ENCODE data around the gene LENG8. TPM values are rescaled to one million over a fixed set of nuclear protein-coding genes. Genes with fewer than 3 reads are reported as not detected.

Gene LENG8
- polyA plus RNA-seq, 1 donor from 2014 or later = 24.2 TPM

GRCh38 chr19:54426291-54426931 lies 22.6 kb upstream of the LENG8 start:
- H4K20me1 ChIP-seq (ENCODE audit: insufficient read depth) = no peaks in the 10 kb centered on the region
- no peaks in the 10 kb centered on the region for H3K9me3 ChIP-seq (ENCODE audit: low read length)
- H3K9me2 ChIP-seq (ENCODE audit: insufficient read depth, low read length) = no peaks in the 10 kb centered on the region
- H3K4me3 ChIP-seq (ENCODE audit: low read length) = no peak overlapping the region
- no peaks in the 10 kb centered on the region for H3K27me3 ChIP-seq (ENCODE audit: insufficient read depth, low read depth, low read length)
- H3K27ac ChIP-seq (ENCODE audit: low read length) = no peak overlapping the region
- no peaks in the 10 kb centered on the region for H3K36me3 ChIP-seq (ENCODE audit: insufficient read depth, low read length)
- TF ChIP-seq POLR2AphosphoS5 (IDR thresholded peaks at IDR 0.05) (no peak), EZH2 (IDR thresholded peaks at IDR 0.05; ENCODE audit: borderline replicate concordance, insufficient read depth, low read length, poor library complexity, severe bottlenecking) (no peak), TAF1 (IDR thresholded peaks at IDR 0.05; ENCODE audit: low read depth) (no peak), CTCF (IDR thresholded peaks at IDR 0.05; ENCODE audit: poor library complexity, severe bottlenecking) (no peak), RAD21 (conservative IDR thresholded peaks at IDR 0.05) (no peak), MXI1 (conservative IDR thresholded peaks at IDR 0.05; ENCODE audit: poor library complexity, severe bottlenecking) (no peak), REST (IDR thresholded peaks at IDR 0.05; ENCODE audit: borderline replicate concordance) (no peak), EP300 (conservative IDR thresholded peaks at IDR 0.05; ENCODE audit: poor library complexity, severe bottlenecking) (no peak), SMC3 (conservative IDR thresholded peaks at IDR 0.05; ENCODE audit: poor library complexity) (no peak)
- H3K9ac ChIP-seq (ENCODE audit: low read length) = no peak overlapping the region
- no peaks in the 10 kb centered on the region for H3K79me2 ChIP-seq (replicated peaks; ENCODE audit: insufficient read depth, low read length)
- H3F3A ChIP-seq (ENCODE audit: insufficient read depth, low read length, poor library complexity, severe bottlenecking) = no peaks in the 10 kb centered on the region
- H2AFZ ChIP-seq (ENCODE audit: low read depth, low read length) = no peak overlapping the region
- H3K4me2 ChIP-seq (ENCODE audit: low read length) = no peak overlapping the region

GRCh38 chr19:54427586-54427985 lies 21.4 kb upstream of the LENG8 start:
- TF ChIP-seq POLR2AphosphoS5 (IDR thresholded peaks at IDR 0.05) (no peak), TAF1 (IDR thresholded peaks at IDR 0.05; ENCODE audit: low read depth) (no peak), MXI1 (conservative IDR thresholded peaks at IDR 0.05; ENCODE audit: poor library complexity, severe bottlenecking) (no peak), EP300 (conservative IDR thresholded peaks at IDR 0.05; ENCODE audit: poor library complexity, severe bottlenecking) (no peak), SMC3 (conservative IDR thresholded peaks at IDR 0.05; ENCODE audit: poor library complexity) (no peak), EZH2 (IDR thresholded peaks at IDR 0.05; ENCODE audit: borderline replicate concordance, insufficient read depth, low read length, poor library complexity, severe bottlenecking) (no peak), CTCF (IDR thresholded peaks at IDR 0.05; ENCODE audit: poor library complexity, severe bottlenecking) (no peak), RAD21 (conservative IDR thresholded peaks at IDR 0.05) (no peak)
- no peaks in the 10 kb centered on the region for H3K79me2 ChIP-seq (replicated peaks; ENCODE audit: insufficient read depth, low read length)
- H3K9ac ChIP-seq (ENCODE audit: low read length) = no peak overlapping the region
- no peaks in the 10 kb centered on the region for H3K36me3 ChIP-seq (ENCODE audit: insufficient read depth, low read length)
- no peaks in the 10 kb centered on the region for H3K9me2 ChIP-seq (ENCODE audit: insufficient read depth, low read length)
- H4K20me1 ChIP-seq (ENCODE audit: insufficient read depth) = no peaks in the 10 kb centered on the region
- H3K4me2 ChIP-seq (ENCODE audit: low read length) = no peak overlapping the region
- no peak overlapping the region for H3K4me3 ChIP-seq (ENCODE audit: low read length)
- no peak overlapping the region for H2AFZ ChIP-seq (ENCODE audit: low read depth, low read length)
- no peaks in the 10 kb centered on the region for H3K9me3 ChIP-seq (ENCODE audit: low read length)
- no peaks in the 10 kb centered on the region for H3K27me3 ChIP-seq (ENCODE audit: insufficient read depth, low read depth, low read length)
- H3K27ac ChIP-seq (ENCODE audit: low read length) = no peak overlapping the region
- H3F3A ChIP-seq (ENCODE audit: insufficient read depth, low read length, poor library complexity, severe bottlenecking) = no peaks in the 10 kb centered on the region
